GM12801 (cell line): ENCODE data around the gene CACNB3.

Experiments used
- TF ChIP-seq, protein P1 (sequence below): IDR thresholded peaks from one replicate; pipeline ENCODE4 v1.5.1; 2011; ENCODE audit warnings: control low read depth; ENCODE audit not compliant: insufficient read length; ENCODE audit errors: extremely low read depth

Gene CACNB3

DNA sequence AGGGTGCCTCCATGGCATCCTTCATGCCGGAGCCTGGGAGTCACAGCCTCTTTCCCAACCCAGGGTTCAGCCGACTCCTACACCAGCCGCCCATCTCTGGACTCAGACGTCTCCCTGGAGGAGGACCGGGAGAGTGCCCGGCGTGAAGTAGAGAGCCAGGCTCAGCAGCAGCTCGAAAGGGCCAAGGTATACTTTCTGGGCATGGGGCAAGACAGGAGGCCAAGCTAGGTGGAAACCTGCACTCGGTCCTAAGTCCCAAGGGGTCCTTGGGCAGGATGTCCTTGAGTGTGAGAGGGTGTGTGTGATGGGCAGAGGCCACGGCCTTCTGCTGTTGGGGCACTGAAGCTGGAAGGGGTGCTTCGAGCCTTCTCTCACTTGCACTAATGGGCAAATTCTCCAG, 5.0 kb downstream of the CACNB3 start:
- TF ChIP-seq, protein P1, sequence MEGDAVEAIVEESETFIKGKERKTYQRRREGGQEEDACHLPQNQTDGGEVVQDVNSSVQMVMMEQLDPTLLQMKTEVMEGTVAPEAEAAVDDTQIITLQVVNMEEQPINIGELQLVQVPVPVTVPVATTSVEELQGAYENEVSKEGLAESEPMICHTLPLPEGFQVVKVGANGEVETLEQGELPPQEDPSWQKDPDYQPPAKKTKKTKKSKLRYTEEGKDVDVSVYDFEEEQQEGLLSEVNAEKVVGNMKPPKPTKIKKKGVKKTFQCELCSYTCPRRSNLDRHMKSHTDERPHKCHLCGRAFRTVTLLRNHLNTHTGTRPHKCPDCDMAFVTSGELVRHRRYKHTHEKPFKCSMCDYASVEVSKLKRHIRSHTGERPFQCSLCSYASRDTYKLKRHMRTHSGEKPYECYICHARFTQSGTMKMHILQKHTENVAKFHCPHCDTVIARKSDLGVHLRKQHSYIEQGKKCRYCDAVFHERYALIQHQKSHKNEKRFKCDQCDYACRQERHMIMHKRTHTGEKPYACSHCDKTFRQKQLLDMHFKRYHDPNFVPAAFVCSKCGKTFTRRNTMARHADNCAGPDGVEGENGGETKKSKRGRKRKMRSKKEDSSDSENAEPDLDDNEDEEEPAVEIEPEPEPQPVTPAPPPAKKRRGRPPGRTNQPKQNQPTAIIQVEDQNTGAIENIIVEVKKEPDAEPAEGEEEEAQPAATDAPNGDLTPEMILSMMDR = no peak

DNA sequence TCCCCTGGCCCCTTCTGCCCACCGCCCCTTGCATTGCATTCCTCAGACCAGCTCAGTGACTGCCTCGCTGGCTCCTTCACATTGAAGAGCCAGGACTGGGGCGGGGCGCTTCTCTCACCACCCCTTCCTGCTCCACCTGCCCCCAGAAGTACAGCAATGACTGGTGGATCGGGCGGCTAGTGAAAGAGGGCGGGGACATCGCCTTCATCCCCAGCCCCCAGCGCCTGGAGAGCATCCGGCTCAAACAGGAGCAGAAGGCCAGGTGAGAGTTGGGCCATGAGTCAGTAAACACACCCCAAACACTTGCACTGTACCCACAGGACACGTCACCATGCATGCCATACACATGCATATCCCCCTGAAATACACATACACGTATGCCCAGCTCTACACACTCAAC, 5.8 kb downstream of the CACNB3 start:
- TF ChIP-seq, protein P1 = no peak

DNA sequence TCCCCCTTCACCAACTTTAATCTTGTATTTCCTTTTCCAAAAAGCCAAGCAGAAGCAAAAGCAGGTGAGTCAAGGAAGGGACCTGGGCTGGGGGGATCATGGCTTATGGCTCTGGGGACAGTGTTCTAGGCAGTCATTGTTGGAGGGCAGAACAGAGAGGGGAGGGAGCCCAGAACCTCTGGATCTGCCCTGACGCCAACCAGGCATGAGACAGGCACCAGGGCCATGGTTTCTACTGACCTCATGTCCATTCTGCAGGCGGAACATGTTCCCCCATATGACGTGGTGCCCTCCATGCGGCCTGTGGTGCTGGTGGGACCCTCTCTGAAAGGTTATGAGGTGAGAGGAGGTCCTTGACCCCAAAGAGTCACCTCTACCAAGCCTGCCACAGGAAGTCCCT, 6.6 kb downstream of the CACNB3 start:
- TF ChIP-seq, protein P1 = no peak

DNA sequence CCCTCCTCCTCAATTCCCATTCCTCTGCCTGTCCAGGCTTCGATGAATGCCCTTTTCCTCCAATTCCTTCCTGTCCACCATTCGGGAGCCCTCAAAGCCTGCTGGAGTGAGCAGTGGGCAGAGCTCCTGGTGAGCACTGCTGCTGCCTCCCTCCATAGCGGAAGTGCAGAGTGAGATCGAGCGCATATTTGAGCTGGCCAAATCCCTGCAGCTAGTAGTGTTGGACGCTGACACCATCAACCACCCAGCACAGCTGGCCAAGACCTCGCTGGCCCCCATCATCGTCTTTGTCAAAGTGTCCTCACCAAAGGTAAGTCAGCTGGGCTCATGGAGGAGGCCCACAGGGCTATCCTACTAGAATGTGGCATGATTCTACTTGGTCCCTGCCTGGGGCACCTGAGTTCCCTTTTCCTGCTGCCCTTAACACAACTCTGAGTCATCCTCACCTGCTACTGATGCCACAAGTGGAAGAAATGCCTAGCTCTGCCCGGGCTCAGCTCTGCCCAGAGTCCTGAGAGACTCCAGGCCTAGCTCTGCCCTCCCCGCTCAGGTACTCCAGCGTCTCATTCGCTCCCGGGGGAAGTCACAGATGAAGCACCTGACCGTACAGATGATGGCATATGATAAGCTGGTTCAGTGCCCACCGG, 8.0 kb downstream of the CACNB3 start:
- TF ChIP-seq, protein P1 = no peak

DNA sequence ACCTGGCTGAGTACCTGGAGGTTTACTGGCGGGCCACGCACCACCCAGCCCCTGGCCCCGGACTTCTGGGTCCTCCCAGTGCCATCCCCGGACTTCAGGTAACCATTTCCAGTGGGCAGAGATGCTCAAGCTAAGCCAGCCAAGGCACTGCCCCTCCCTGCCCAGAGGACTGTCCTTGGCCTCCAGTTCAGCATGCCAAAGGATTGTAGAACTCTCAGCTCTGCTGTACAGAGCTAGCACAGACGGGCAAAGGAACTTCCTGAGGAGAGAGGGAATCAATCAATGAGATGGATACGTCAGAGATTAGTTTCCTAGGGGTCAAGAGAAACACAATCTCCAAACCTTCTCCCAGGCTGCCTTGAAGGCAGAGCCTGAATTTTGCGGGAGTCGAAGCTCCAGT, 8.7 kb downstream of the CACNB3 start:
- TF ChIP-seq, protein P1 = no peak

DNA sequence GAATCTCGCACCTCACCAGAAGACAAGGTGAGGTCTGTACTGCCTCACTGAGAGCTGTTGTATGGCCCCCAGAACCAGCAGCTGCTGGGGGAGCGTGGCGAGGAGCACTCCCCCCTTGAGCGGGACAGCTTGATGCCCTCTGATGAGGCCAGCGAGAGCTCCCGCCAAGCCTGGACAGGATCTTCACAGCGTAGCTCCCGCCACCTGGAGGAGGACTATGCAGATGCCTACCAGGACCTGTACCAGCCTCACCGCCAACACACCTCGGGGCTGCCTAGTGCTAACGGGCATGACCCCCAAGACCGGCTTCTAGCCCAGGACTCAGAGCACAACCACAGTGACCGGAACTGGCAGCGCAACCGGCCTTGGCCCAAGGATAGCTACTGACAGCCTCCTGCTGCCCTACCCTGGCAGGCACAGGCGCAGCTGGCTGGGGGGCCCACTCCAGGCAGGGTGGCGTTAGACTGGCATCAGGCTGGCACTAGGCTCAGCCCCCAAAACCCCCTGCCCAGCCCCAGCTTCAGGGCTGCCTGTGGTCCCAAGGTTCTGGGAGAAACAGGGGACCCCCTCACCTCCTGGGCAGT, 9.3 kb downstream of the CACNB3 start:
- TF ChIP-seq, protein P1 = no peak

DNA sequence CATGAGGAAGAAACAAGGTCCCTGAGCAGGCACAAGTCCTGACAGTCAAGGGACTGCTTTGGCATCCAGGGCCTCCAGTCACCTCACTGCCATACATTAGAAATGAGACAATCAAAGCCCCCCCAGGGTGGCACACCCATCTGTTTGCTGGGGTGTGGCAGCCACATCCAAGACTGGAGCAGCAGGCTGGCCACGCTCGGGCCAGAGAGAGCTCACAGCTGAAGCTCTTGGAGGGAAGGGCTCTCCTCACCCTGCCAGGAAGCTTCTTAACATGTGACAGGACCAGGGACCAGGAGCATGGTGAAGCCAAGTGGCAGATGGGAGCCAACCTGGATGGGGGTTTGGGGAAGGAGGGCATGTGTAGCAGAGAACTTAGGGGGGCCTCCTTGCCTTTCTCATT, 10.0 kb downstream of the CACNB3 start:
- TF ChIP-seq, protein P1 = no peak
